ENCODE measurements around the gene ZNF662.

- TF ChIP-seq CTCF (IDR thresholded peaks at IDR 0.05) = no peak
- no peak for TF ChIP-seq CDX4 (CRISPR knock-in tag; IDR thresholded peaks at IDR 0.05; ENCODE audit: borderline replicate concordance)
- TF ChIP-seq PRDM15 (CRISPR knock-in tag; IDR thresholded peaks at IDR 0.05) = no peak
- no peak for TF ChIP-seq NFYB (CRISPR knock-in tag; conservative IDR thresholded peaks at IDR 0.05; ENCODE audit: low read depth)
Measured at GRCh38 chr3:42873221-42873982, 32.5 kb upstream of the ZNF662 start.
